ENCODE measurements around the gene MMP27.

MMP27 gene

GRCh38 chr11:102729849-102730815 lies 24.6 kb upstream of the MMP27 start:
- H3F3A ChIP-seq (ENCODE audit: control insufficient read depth, insufficient read depth) = no peaks in the 10 kb centered on the region
- peaks cover 7% of the 10 kb centered on the region; the same call in 1 of the 2 replicates for H3K27me3 ChIP-seq (ENCODE audit: control insufficient read depth, low read length)
- no peak overlapping the region for H3K27ac ChIP-seq (ENCODE audit: low read depth, low read length)
- H3K9me2 ChIP-seq (replicated peaks; ENCODE audit: control insufficient read depth, low read length) = no peaks in the 10 kb centered on the region
- H3K4me3 ChIP-seq (ENCODE audit: low read length) = no peak overlapping the region
- H3K4me2 ChIP-seq (ENCODE audit: low read length) = no peak overlapping the region
- H3K36me3 ChIP-seq (ENCODE audit: control insufficient read depth, low read length) = no peaks in the 10 kb centered on the region
- TF ChIP-seq, protein P1, sequence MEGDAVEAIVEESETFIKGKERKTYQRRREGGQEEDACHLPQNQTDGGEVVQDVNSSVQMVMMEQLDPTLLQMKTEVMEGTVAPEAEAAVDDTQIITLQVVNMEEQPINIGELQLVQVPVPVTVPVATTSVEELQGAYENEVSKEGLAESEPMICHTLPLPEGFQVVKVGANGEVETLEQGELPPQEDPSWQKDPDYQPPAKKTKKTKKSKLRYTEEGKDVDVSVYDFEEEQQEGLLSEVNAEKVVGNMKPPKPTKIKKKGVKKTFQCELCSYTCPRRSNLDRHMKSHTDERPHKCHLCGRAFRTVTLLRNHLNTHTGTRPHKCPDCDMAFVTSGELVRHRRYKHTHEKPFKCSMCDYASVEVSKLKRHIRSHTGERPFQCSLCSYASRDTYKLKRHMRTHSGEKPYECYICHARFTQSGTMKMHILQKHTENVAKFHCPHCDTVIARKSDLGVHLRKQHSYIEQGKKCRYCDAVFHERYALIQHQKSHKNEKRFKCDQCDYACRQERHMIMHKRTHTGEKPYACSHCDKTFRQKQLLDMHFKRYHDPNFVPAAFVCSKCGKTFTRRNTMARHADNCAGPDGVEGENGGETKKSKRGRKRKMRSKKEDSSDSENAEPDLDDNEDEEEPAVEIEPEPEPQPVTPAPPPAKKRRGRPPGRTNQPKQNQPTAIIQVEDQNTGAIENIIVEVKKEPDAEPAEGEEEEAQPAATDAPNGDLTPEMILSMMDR (IDR thresholded peaks at IDR 0.05; ENCODE audit: low read depth, low read length, poor library complexity, severe bottlenecking) = no peak
- TF ChIP-seq EZH2phosphoT487 (IDR thresholded peaks at IDR 0.05; ENCODE audit: borderline replicate concordance, low read length) = no peak
- H3K9me3 ChIP-seq (ENCODE audit: control insufficient read depth, insufficient read depth, low read length) = no peaks in the 10 kb centered on the region
- H3K4me1 ChIP-seq (ENCODE audit: control insufficient read depth, low read length) = no peaks in the 10 kb centered on the region
- H4K20me1 ChIP-seq (ENCODE audit: control insufficient read depth, insufficient read depth, low read depth, low read length) = no peaks in the 10 kb centered on the region
- no peaks in the 10 kb centered on the region for H3K79me2 ChIP-seq (ENCODE audit: control insufficient read depth, low read length)

GRCh38 chr11:102727890-102728289 lies 22.3 kb upstream of the MMP27 start:
- Histone ChIP-seq H3K79me2 (ENCODE audit: control insufficient read depth, low read length) (no peaks in the 10 kb centered on the region), H3K27me3 (ENCODE audit: control insufficient read depth, low read length) (no peaks in the 10 kb centered on the region), H3K9me3 (ENCODE audit: control insufficient read depth, insufficient read depth, low read length) (no peaks in the 10 kb centered on the region), H3K36me3 (ENCODE audit: control insufficient read depth, low read length) (no peaks in the 10 kb centered on the region), H3K4me1 (ENCODE audit: control insufficient read depth, low read length) (no peaks in the 10 kb centered on the region), H3K4me3 (ENCODE audit: low read length) (no peak overlapping the region), H3K4me2 (ENCODE audit: low read length) (no peak overlapping the region), H3K9me2 (replicated peaks; ENCODE audit: control insufficient read depth, low read length) (no peaks in the 10 kb centered on the region), H4K20me1 (ENCODE audit: control insufficient read depth, insufficient read depth, low read depth, low read length) (no peaks in the 10 kb centered on the region), H3K27ac (ENCODE audit: low read depth, low read length) (no peak overlapping the region), H3F3A (ENCODE audit: control insufficient read depth, insufficient read depth) (no peaks in the 10 kb centered on the region)
- no peak for TF ChIP-seq EZH2phosphoT487 (IDR thresholded peaks at IDR 0.05; ENCODE audit: borderline replicate concordance, low read length)

- no peaks in the 10 kb centered on the region for H3K79me2 ChIP-seq (ENCODE audit: control insufficient read depth, low read length)
- TF ChIP-seq EZH2phosphoT487 (IDR thresholded peaks at IDR 0.05; ENCODE audit: borderline replicate concordance, low read length) = no peak
- TF ChIP-seq, protein P1 (IDR thresholded peaks at IDR 0.05; ENCODE audit: low read depth, low read length, poor library complexity, severe bottlenecking) = no peak
- H3F3A ChIP-seq (ENCODE audit: control insufficient read depth, insufficient read depth) = no peaks in the 10 kb centered on the region
- H3K36me3 ChIP-seq (ENCODE audit: control insufficient read depth, low read length) = no peaks in the 10 kb centered on the region
- no peak within 1 kb of the TSS for H3K27ac ChIP-seq (ENCODE audit: low read depth, low read length)
- no peak within 1 kb of the TSS for H3K4me3 ChIP-seq (ENCODE audit: low read length)
- H3K27me3 ChIP-seq (ENCODE audit: control insufficient read depth, low read length) = no peaks in the 10 kb centered on the region; the same call in 1 of the 2 replicates
- H3K9me2 ChIP-seq (replicated peaks; ENCODE audit: control insufficient read depth, low read length) = no peaks in the 10 kb centered on the region
- no peaks in the 10 kb centered on the region for H4K20me1 ChIP-seq (ENCODE audit: control insufficient read depth, insufficient read depth, low read depth, low read length)
- H3K4me1 ChIP-seq (ENCODE audit: control insufficient read depth, low read length) = no peaks in the 10 kb centered on the region
- H3K4me2 ChIP-seq (ENCODE audit: low read length) = no peak within 1 kb of the TSS
- H3K9me3 ChIP-seq (ENCODE audit: control insufficient read depth, insufficient read depth, low read length) = no peaks in the 10 kb centered on the region
Measured at GRCh38 chr11:102724904-102725500, 19.4 kb upstream of the MMP27 start, which contains the start of gene MMP8. Gene MMP8, minus strand, starts transcription at chr11:102724954. Its CDS starts 99 bp downstream, at chr11:102724855.

Data from DOHH2 (cell line).